Glomerular visceral epithelial cell (primary cell): ENCODE results near the gene BABAM2.
A peak's percentile ranks its signal among the peaks of the same experiment; 100 is the strongest.
"Not testable (repeated sequence)": the region's sequence is repeated elsewhere in the genome, so short reads cannot be mapped to it uniquely, and the experiment has no call there.

ENCODE experiments used
- DNase-seq: peaks from one replicate; pipeline ENCODE4 v3.0.0-alpha.2; 2016; ENCODE audit errors: extremely low spot score

The BABAM2 gene

GRCh38 chr2:27878825-27879224, 11.7 kb upstream of the BABAM2 start:
- no peak for DNase-seq

GRCh38 chr2:27881815-27882583, 8.5 kb upstream of the BABAM2 start:
- peak; percentile 75 for DNase-seq

- not testable (repeated sequence) for DNase-seq
These were observed 8.0 kb upstream of the BABAM2 start for GRCh38 chr2:27882584-27882922.

- DNase-seq, result no peak
These were observed 5.9 kb upstream of the BABAM2 start for GRCh38 chr2:27884601-27885000.

- no peak for DNase-seq
These were observed 5.3 kb upstream of the BABAM2 start for GRCh38 chr2:27885234-27885633.

- DNase-seq, result no peak
These were observed 4.9 kb upstream of the BABAM2 start for GRCh38 chr2:27885661-27886060.

GRCh38 chr2:27886322-27886721, 4.2 kb upstream of the BABAM2 start:
- DNase-seq, result no peak

- no peak for DNase-seq
These were observed 3.4 kb upstream of the BABAM2 start for GRCh38 chr2:27887111-27887510.

GRCh38 chr2:27887830-27888229, 2.7 kb upstream of the BABAM2 start:
- no peak for DNase-seq

- DNase-seq, result peak; percentile 27
These were observed 1.7 kb upstream of the BABAM2 start for GRCh38 chr2:27888790-27889189.

GRCh38 chr2:27889774-27890145, 769 bp upstream of the BABAM2 start:
- DNase-seq, result peak; percentile 48

- peak; percentile 46 for DNase-seq
These were observed 569 bp downstream of the BABAM2 start for GRCh38 chr2:27890924-27891672.

- no peak for DNase-seq
These were observed 1.2 kb downstream of the BABAM2 start for GRCh38 chr2:27891673-27892105.

- no peak for DNase-seq
These were observed 2.5 kb downstream of the BABAM2 start for GRCh38 chr2:27893006-27893405.

GRCh38 chr2:27897717-27898116, 7.2 kb downstream of the BABAM2 start:
- DNase-seq, result no peak

GRCh38 chr2:27901234-27901633, 10.7 kb downstream of the BABAM2 start:
- DNase-seq, result no peak

- no peak for DNase-seq
These were observed 11.6 kb downstream of the BABAM2 start for GRCh38 chr2:27902098-27902497.

GRCh38 chr2:27903018-27903417, 12.5 kb downstream of the BABAM2 start:
- DNase-seq, result no peak

- peak; percentile 42 for DNase-seq
These were observed 13.3 kb downstream of the BABAM2 start for GRCh38 chr2:27903649-27904404.

GRCh38 chr2:27904405-27904665, 13.8 kb downstream of the BABAM2 start:
- no peak for DNase-seq

- DNase-seq, result no peak
These were observed 15.5 kb downstream of the BABAM2 start for GRCh38 chr2:27906074-27906473.

- DNase-seq, result no peak
These were observed 17.0 kb downstream of the BABAM2 start for GRCh38 chr2:27907547-27907946.

- DNase-seq, result no peak
These were observed 19.4 kb downstream of the BABAM2 start for GRCh38 chr2:27909901-27910300.
